K562 (cell line): ENCODE data around the gene GATA2. TPM values are rescaled to one million over a fixed set of nuclear protein-coding genes. Genes with fewer than 3 reads are reported as not detected.

Experiments
- NFIC ChIP-seq: fragments of 450-650 bp; IDR thresholded peaks from 2 replicates; pipeline ENCODE4 v1.6.1; 2017; ENCODE audit warnings: mild to moderate bottlenecking, inconsistent platforms
- SIN3B ChIP-seq: fragments of 450-650 bp; IDR thresholded peaks from 2 replicates; pipeline ENCODE4 v1.6.1; 2017; ENCODE audit warnings: low read depth, mild to moderate bottlenecking, moderate library complexity
- TAL1 ChIP-seq: fragments of 450-650 bp; IDR thresholded peaks from 2 replicates; pipeline ENCODE4 v1.6.1; 2016; ENCODE audit warnings: mild to moderate bottlenecking
- polyA plus RNA-seq, 8 experiments: library from polyadenylated mRNA; depleted of rRNA in 4 of 8; stranded (reverse) in 5 of 8; unstranded in 3 of 8; fragments of >200 nt; fragmentation: Nextera tagmentation in 2 of 8; fragmentation: Illumina TruSeq in 1 of 8; extraction: Ambion mirVana in 2 of 8; extraction: Trizol in 1 of 8; gene quantifications; 2 replicates each; pipeline versions ENCODE4 v1.2.1 to v1.2.3, GENCODE V29; 2011 to 2014; ENCODE audit warnings: inconsistent platforms in 1 of 8, missing spikeins in 1 of 8
- total RNA-seq, 7 experiments: library from RNA; depleted of rRNA in 6 of 7; stranded (reverse); fragments of >200 nt in 6 of 7; fragmentation: Illumina TruSeq in 2 of 7; extraction: Trizol in 2 of 7; gene quantifications; 2 replicates each; pipeline versions ENCODE4 v1.2.1 to v1.2.3, GENCODE V29; 2011 to 2021; ENCODE audit warnings: low replicate concordance in 1 of 7
- TF ChIP-seq, protein P1 (sequence below): fragments of 450-650 bp; IDR thresholded peaks from 2 replicates; pipeline ENCODE4 v1.6.1; 2016; ENCODE audit warnings: mild to moderate bottlenecking, moderate library complexity
- TF ChIP-seq, protein P2 (sequence below): sonication (generic); formaldehyde crosslinking; IDR thresholded peaks from 2 replicates; pipeline ENCODE4 v1.4.0; 2020; ENCODE audit warnings: mild to moderate bottlenecking, missing genetic modification reagents

The GATA2 gene
- total and polyA plus RNA-seq, 9 of the 15 experiments (the other 6 are each of a cell fraction or from before 2014, with no cell fraction given), result 8.5 to 218 (median 50.8) TPM

DNA sequence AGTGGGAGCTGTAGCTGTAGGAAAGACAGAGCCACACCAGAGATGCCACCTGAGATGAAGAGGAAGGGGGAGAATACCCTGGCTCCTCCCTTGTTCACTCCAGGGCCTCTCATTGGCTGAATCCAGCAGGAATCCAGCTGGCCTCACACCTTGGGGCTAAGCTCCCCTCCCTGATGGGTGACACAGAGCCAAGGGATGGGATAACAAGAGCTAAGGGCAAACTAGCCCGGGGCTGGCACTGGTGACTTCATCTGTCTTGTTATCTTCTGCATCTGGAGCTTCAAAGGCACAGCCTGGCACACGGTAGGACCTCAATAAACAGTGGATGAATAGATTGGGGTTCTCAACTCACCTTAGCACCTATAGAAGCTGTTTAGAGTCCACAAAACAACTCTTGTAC lies 13.8 kb upstream of the GATA2 start (continued):
- TF ChIP-seq, protein P1, sequence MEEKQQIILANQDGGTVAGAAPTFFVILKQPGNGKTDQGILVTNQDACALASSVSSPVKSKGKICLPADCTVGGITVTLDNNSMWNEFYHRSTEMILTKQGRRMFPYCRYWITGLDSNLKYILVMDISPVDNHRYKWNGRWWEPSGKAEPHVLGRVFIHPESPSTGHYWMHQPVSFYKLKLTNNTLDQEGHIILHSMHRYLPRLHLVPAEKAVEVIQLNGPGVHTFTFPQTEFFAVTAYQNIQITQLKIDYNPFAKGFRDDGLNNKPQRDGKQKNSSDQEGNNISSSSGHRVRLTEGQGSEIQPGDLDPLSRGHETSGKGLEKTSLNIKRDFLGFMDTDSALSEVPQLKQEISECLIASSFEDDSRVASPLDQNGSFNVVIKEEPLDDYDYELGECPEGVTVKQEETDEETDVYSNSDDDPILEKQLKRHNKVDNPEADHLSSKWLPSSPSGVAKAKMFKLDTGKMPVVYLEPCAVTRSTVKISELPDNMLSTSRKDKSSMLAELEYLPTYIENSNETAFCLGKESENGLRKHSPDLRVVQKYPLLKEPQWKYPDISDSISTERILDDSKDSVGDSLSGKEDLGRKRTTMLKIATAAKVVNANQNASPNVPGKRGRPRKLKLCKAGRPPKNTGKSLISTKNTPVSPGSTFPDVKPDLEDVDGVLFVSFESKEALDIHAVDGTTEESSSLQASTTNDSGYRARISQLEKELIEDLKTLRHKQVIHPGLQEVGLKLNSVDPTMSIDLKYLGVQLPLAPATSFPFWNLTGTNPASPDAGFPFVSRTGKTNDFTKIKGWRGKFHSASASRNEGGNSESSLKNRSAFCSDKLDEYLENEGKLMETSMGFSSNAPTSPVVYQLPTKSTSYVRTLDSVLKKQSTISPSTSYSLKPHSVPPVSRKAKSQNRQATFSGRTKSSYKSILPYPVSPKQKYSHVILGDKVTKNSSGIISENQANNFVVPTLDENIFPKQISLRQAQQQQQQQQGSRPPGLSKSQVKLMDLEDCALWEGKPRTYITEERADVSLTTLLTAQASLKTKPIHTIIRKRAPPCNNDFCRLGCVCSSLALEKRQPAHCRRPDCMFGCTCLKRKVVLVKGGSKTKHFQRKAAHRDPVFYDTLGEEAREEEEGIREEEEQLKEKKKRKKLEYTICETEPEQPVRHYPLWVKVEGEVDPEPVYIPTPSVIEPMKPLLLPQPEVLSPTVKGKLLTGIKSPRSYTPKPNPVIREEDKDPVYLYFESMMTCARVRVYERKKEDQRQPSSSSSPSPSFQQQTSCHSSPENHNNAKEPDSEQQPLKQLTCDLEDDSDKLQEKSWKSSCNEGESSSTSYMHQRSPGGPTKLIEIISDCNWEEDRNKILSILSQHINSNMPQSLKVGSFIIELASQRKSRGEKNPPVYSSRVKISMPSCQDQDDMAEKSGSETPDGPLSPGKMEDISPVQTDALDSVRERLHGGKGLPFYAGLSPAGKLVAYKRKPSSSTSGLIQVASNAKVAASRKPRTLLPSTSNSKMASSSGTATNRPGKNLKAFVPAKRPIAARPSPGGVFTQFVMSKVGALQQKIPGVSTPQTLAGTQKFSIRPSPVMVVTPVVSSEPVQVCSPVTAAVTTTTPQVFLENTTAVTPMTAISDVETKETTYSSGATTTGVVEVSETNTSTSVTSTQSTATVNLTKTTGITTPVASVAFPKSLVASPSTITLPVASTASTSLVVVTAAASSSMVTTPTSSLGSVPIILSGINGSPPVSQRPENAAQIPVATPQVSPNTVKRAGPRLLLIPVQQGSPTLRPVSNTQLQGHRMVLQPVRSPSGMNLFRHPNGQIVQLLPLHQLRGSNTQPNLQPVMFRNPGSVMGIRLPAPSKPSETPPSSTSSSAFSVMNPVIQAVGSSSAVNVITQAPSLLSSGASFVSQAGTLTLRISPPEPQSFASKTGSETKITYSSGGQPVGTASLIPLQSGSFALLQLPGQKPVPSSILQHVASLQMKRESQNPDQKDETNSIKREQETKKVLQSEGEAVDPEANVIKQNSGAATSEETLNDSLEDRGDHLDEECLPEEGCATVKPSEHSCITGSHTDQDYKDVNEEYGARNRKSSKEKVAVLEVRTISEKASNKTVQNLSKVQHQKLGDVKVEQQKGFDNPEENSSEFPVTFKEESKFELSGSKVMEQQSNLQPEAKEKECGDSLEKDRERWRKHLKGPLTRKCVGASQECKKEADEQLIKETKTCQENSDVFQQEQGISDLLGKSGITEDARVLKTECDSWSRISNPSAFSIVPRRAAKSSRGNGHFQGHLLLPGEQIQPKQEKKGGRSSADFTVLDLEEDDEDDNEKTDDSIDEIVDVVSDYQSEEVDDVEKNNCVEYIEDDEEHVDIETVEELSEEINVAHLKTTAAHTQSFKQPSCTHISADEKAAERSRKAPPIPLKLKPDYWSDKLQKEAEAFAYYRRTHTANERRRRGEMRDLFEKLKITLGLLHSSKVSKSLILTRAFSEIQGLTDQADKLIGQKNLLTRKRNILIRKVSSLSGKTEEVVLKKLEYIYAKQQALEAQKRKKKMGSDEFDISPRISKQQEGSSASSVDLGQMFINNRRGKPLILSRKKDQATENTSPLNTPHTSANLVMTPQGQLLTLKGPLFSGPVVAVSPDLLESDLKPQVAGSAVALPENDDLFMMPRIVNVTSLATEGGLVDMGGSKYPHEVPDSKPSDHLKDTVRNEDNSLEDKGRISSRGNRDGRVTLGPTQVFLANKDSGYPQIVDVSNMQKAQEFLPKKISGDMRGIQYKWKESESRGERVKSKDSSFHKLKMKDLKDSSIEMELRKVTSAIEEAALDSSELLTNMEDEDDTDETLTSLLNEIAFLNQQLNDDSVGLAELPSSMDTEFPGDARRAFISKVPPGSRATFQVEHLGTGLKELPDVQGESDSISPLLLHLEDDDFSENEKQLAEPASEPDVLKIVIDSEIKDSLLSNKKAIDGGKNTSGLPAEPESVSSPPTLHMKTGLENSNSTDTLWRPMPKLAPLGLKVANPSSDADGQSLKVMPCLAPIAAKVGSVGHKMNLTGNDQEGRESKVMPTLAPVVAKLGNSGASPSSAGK, result no peak
- TF ChIP-seq SIN3B (no peak), NFIC (no peak), TAL1 (no peak)
- TF ChIP-seq, protein P2, sequence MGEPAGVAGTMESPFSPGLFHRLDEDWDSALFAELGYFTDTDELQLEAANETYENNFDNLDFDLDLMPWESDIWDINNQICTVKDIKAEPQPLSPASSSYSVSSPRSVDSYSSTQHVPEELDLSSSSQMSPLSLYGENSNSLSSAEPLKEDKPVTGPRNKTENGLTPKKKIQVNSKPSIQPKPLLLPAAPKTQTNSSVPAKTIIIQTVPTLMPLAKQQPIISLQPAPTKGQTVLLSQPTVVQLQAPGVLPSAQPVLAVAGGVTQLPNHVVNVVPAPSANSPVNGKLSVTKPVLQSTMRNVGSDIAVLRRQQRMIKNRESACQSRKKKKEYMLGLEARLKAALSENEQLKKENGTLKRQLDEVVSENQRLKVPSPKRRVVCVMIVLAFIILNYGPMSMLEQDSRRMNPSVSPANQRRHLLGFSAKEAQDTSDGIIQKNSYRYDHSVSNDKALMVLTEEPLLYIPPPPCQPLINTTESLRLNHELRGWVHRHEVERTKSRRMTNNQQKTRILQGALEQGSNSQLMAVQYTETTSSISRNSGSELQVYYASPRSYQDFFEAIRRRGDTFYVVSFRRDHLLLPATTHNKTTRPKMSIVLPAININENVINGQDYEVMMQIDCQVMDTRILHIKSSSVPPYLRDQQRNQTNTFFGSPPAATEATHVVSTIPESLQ (CRISPR knock-in tag), result no peak
